Muscle layer of duodenum (tissue), 2 donors: ENCODE measurements around the gene CATSPER4.

Source experiments
- H3K27ac ChIP-seq: one replicate; pipeline ENCODE4 v1.7.0; 2013; ENCODE audit warnings: mild to moderate bottlenecking, low read length
- H3K27me3 ChIP-seq: one replicate; pipeline ENCODE4 v1.7.0; 2013; ENCODE audit warnings: low read depth, mild to moderate bottlenecking, control low read depth, low read length
- H3K36me3 ChIP-seq, 2 donors: one replicate each; pipeline ENCODE4 v1.7.0; 2013; ENCODE audit warnings: low read length in 2 of 2, control low read depth in 1 of 2, mild to moderate bottlenecking in 1 of 2; ENCODE audit not compliant: insufficient read depth in 2 of 2, control insufficient read depth in 1 of 2
- H3K4me1 ChIP-seq, 2 donors: one replicate each; pipeline ENCODE4 v1.7.0; 2013; ENCODE audit warnings: low read length in 2 of 2, mild to moderate bottlenecking in 2 of 2, control low read depth in 1 of 2, moderate library complexity in 1 of 2; ENCODE audit not compliant: insufficient read depth in 2 of 2, control insufficient read depth in 1 of 2
- H3K4me3 ChIP-seq, 2 donors: one replicate each; pipeline ENCODE4 v1.7.0; 2013; ENCODE audit warnings: low read length in 2 of 2, low read depth in 1 of 2, mild to moderate bottlenecking in 1 of 2
- H3K9me3 ChIP-seq, 2 donors: one replicate each; pipeline ENCODE4 v1.7.0; 2013; ENCODE audit warnings: low read length in 2 of 2, control low read depth in 1 of 2, mild to moderate bottlenecking in 1 of 2; ENCODE audit not compliant: control insufficient read depth in 1 of 2
- donor health status: healthy.

The CATSPER4 gene

DNA sequence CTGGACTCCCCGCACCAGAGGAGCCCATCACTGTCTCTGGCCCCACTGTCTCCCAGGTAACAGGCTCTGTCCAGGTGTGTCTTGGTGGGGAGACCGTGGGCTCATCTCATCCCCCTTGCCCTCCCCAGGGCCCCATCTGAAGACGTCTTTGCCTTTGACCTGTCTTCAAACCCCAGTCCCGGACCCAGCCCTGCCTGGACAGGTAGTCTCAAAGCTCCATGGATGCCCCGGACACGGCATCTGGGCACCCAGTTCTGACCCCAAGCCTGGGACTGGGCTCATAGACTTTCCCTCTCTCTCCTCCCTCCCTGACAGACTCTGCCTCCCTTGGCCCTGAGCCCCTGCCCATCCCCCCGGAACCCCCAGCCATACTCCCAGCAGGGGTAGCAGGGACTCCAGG is 6.3 kb upstream of the CATSPER4 start:
- no peaks in the 10 kb centered on the region for H3K36me3 ChIP-seq
- H3K27ac ChIP-seq: no peak overlapping the region
- no peaks in the 10 kb centered on the region for H3K4me1 ChIP-seq

DNA sequence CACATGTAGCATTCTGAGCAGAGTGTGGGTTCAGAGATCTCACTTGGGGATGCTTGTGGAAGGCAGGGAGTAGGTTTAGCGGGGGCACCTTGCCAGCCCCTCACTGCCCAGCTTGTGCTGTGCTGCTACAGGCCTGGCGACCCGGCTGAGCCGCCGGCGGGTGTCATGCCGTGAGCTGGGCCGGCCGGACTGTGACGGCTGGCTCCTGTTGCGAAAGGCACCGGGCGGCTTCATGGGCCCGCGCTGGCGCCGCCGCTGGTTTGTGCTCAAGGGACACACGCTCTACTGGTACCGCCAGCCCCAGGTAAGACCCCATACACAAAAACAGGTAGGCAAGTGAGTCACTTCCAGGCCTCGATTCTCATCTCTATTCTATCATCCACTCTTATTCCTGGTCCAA is 5.5 kb upstream of the CATSPER4 start:
- Histone ChIP-seq H3K27me3 (no peaks in the 10 kb centered on the region), H3K4me1 (no peaks in the 10 kb centered on the region), H3K4me3 (no peak overlapping the region), H3K9me3 (no peaks in the 10 kb centered on the region), H3K36me3 (no peaks in the 10 kb centered on the region), H3K27ac (no peak overlapping the region)

More for the DNA sequence above, 6.3 kb upstream of the CATSPER4 start:
- Histone ChIP-seq H3K27me3 (no peaks in the 10 kb centered on the region), H3K4me3 (no peak overlapping the region), H3K9me3 (no peaks in the 10 kb centered on the region)

DNA sequence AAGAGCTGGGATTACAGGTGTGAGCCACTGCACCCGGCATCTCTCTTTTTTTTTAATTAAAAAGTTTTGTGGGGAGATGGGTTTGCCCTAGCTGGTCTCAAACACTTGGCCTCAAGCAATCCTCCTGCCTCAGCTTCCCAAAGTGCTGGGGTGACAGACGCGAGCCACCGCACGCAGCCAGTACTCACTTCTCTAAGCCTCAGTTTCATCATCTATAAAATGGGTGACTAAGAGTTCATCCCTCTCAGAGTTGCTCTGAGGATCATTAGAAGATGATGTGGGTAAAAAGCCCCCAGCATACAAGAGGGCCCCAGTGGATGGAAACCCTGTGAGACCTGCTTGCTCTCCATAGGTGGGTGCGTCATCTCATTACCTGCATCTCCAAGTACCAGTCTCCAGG is 2.5 kb upstream of the CATSPER4 start:
- no peak overlapping the region for H3K27ac ChIP-seq
- no peaks in the 10 kb centered on the region for H3K36me3 ChIP-seq
- no peaks in the 10 kb centered on the region for H3K9me3 ChIP-seq
- no peaks in the 10 kb centered on the region for H3K4me1 ChIP-seq
- H3K4me3 ChIP-seq: no peak overlapping the region
- no peaks in the 10 kb centered on the region for H3K27me3 ChIP-seq

DNA sequence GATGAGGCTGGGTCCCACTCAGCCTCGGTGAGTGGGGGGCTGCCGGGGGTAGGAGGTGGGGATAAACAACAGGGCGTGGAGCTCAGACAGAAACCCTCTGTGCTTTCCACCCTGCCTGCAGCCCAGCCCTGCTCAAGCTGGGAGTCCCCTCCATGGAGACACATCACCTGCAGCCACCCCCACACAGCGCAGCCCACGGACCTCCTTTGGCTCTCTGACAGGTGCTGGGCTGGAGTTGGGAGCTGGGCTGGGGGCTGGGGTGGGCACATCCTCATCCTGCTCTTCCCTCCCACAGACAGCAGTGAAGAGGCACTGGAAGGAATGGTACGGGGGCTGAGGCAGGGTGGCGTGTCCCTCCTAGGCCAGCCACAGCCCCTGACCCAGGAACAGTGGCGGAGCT is 1.9 kb upstream of the CATSPER4 start:
- H3K36me3 ChIP-seq: no peaks in the 10 kb centered on the region
- H3K4me3 ChIP-seq: no peak overlapping the region
- H3K4me1 ChIP-seq: no peaks in the 10 kb centered on the region
- no peak overlapping the region for H3K27ac ChIP-seq
- no peaks in the 10 kb centered on the region for H3K27me3 ChIP-seq
- no peaks in the 10 kb centered on the region for H3K9me3 ChIP-seq

DNA sequence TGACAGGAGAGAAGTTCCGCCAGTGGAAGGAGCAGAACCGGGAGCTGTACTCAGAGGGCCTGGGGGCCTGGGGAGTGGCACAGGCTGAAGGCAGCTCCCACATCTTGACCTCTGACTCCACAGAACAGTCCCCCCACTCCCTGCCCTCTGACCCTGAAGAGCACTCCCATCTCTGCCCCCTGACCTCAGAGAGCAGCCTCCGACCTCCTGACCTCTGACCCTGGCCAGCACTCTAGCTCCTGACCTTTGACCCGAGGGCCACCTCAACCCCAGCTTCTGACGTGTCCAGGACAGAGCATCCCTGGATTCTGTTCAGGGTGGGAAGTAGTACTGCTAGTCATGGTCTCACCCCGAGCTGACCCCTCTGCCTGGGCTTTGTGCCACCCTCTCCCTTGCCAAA is 1.1 kb upstream of the CATSPER4 start:
- Histone ChIP-seq H3K27me3 (no peaks in the 10 kb centered on the region), H3K4me1 (no peaks in the 10 kb centered on the region), H3K9me3 (no peaks in the 10 kb centered on the region), H3K36me3 (no peaks in the 10 kb centered on the region), H3K27ac (no peak overlapping the region), H3K4me3 (no peak overlapping the region)

DNA sequence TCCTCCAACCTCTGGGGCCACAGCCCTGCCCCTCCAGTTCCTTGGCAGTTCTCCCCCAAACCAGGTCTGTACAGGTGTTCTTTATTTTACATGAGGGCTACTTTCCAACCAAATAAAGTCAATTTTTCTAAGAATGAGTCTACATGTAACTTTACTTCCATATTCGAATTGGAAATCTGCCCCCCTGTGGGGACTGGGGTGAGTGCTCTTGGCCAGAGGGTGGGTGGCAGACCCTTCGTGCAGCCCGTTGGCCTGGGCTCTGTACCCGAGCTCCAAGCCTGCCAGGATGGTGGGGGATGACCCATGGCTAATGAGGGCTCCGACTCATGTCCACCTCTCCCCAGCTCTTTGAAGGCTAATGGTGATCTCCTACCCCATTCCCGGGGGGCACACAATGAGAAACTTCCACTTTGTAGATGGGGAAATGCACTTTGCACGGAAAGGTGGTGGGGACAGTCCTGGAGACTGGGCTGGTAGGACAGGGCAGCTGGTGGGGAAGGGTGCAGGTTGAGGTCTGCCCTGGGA is 589 bp upstream of the CATSPER4 start:
- Histone ChIP-seq H3K4me1 (no peaks in the 10 kb centered on the region), H3K4me3 (no peak overlapping the region), H3K36me3 (no peaks in the 10 kb centered on the region), H3K9me3 (no peaks in the 10 kb centered on the region), H3K27ac (no peak overlapping the region), H3K27me3 (no peaks in the 10 kb centered on the region)

DNA sequence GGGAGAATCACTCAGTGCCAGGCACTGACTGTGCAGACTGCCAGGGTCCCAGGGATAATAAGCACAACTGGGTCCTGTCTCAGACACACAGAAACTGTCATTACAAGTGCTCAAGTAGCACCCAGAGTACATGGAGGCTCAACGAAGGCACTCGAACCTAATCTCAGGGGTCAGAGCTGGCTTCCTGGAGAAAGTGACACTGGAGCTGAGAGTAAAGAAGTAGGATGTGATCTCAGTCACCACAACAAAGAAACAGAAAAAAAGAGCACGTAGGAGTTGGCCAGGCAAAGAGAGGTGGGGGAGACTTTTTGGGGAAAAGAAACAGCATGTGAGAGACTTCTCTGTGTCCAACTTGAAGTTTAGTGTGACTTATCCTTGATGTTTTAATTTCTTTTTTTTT is 1.3 kb downstream of the CATSPER4 start:
- no peak overlapping the region for H3K4me3 ChIP-seq
- no peaks in the 10 kb centered on the region for H3K9me3 ChIP-seq
- H3K4me1 ChIP-seq: no peaks in the 10 kb centered on the region
- H3K27me3 ChIP-seq: no peaks in the 10 kb centered on the region
- no peaks in the 10 kb centered on the region for H3K36me3 ChIP-seq
- no peak overlapping the region for H3K27ac ChIP-seq

DNA sequence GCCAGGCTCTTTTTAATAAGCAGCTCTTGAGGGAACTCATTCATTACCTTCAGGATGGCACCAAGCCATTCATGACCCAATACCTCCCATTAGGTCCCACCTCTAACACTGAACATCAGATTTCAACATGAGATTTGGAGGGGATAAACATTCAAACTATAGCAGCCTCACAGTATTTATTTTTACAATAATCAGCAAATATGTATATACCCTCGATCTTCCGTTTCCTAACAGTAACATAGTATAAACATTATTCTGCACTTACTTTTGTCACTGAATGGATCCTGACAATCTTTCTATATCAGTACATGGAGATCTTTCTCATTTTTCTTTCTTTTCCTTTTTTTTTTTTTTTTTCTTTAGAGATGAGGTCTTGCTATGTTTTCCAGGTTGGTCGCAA is 5.4 kb downstream of the CATSPER4 start:
- no peaks in the 10 kb centered on the region for H3K9me3 ChIP-seq
- no peaks in the 10 kb centered on the region for H3K36me3 ChIP-seq
- H3K4me1 ChIP-seq: no peaks in the 10 kb centered on the region
- H3K27ac ChIP-seq: no peak overlapping the region
- H3K4me3 ChIP-seq: no peak overlapping the region
- H3K27me3 ChIP-seq: no peaks in the 10 kb centered on the region

DNA sequence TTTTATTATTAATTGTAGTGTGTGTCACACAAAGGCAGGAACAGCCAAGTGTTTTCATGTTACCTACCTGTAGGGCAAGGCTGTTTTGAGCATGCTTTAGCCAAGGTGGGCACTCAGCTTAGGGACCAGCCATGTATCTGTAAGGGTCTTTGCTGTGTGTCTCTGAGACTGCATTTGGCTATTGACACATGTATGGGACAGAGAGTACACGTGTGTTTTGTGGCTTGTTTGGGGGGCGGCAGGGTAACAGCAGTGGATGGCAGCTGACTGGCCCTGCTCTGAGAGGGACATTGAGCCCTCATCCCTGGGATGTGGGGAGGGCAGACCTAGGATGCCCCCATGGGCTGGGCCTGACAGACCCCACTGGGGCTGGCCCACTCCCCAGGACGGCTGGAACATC is 6.9 kb downstream of the CATSPER4 start:
- Histone ChIP-seq H3K4me1 (no peaks in the 10 kb centered on the region), H3K9me3 (no peaks in the 10 kb centered on the region), H3K27me3 (no peaks in the 10 kb centered on the region), H3K36me3 (no peaks in the 10 kb centered on the region), H3K27ac (no peak overlapping the region), H3K4me3 (no peak overlapping the region)

DNA sequence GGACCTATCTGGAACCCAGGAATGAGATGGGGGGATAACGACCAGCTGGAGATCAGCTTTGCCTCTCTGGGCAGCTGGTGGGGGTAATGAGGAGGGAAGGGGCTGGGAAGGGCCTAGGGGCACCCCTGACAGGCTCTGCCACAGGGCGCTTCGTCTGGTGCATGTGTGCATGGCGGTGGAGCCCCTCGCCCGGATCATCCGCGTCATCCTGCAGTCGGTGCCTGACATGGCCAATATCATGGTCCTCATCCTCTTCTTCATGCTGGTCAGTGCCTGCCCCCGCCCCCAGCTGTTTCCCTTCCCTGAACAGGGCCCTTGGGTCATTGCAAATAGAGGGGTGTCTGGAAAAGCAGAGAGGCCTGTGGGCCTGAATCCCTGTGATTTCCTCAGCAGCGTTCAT is 7.4 kb downstream of the CATSPER4 start:
- Histone ChIP-seq H3K4me1 (no peaks in the 10 kb centered on the region), H3K36me3 (no peaks in the 10 kb centered on the region), H3K27ac (no peak overlapping the region), H3K27me3 (no peaks in the 10 kb centered on the region), H3K4me3 (no peak overlapping the region), H3K9me3 (no peaks in the 10 kb centered on the region)

DNA sequence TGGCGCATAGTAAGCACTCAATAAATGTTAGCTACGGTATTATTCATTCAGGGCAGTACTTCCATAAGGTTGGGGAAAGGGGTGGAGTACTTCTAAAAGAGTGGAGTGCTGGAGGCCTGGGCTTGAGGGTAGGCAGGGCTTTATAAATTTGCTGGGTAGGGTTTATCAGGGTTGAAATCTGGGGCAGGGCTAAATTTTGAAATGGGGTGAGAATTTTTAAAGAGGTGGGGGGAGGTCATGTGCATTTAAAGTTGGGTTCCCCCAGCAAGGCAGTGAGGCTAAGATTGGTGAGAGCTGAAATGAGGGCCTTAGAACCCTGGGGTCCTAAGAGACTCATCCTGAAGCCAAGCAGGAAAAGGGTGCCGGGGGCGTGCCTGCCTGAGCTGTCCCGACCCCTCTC is 10.0 kb downstream of the CATSPER4 start:
- Histone ChIP-seq H3K36me3 (no peaks in the 10 kb centered on the region), H3K27me3 (no peaks in the 10 kb centered on the region), H3K4me1 (no peaks in the 10 kb centered on the region), H3K4me3 (no peak overlapping the region), H3K9me3 (no peaks in the 10 kb centered on the region), H3K27ac (no peak overlapping the region)

DNA sequence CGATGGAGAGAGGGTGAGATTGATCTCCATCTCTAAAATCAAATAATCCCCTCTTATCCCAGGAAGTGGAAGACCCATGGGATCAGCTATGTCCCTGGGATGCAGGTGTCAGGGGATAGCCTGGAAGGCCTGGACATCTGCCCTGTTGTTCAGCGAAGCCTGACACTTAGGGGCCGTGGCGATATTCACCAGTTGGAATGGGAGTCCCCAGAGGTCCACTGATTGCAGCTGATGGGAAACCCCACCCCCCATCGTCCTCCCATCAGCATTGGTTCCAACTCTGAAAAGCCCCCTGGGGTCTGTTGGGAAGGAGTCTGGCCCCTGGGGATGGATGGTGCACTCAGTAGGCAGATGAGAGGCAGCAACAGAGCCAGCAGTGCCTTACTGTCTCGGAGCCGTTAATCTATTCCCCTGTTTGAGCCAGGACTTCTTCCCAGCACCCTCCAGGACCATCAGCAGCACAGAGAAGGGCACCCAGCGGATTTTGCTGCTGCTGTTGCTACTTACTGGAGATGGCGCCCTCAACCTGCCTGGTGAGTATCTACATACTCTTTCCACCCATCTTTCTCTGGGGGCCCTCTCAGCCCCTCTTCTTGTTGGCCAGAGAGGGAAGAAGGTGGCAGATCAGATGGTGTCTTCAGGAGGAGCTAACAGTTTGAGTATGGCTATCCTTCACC is 13.4 kb downstream of the CATSPER4 start:
- Histone ChIP-seq H3K36me3 (no peaks in the 10 kb centered on the region), H3K9me3 (no peaks in the 10 kb centered on the region), H3K27ac (no peak overlapping the region), H3K4me3 (no peak overlapping the region), H3K27me3 (no peaks in the 10 kb centered on the region), H3K4me1 (no peaks in the 10 kb centered on the region)
